Skeletal muscle tissue (tissue), 4 donors: ENCODE results near the gene CXCR6. TPM values are rescaled to one million over a fixed set of nuclear protein-coding genes. Genes with fewer than 3 reads are reported as not detected.

Experiments
- H3K27ac ChIP-seq: one replicate; pipeline ENCODE4 v1.7.0; 2013; ENCODE audit warnings: mild to moderate bottlenecking, low read depth, low read length, inconsistent platforms
- H3K27me3 ChIP-seq, 3 donors: one replicate each; pipeline ENCODE4 v1.7.0; 2013; ENCODE audit warnings: low read length in 3 of 3; ENCODE audit not compliant: control insufficient read depth in 3 of 3, insufficient read depth in 3 of 3
- H3K36me3 ChIP-seq, 3 donors: one replicate each; pipeline ENCODE4 v1.7.0; 2013; ENCODE audit warnings: low read length in 3 of 3; ENCODE audit not compliant: control insufficient read depth in 3 of 3, insufficient read depth in 3 of 3
- H3K4me1 ChIP-seq, 3 donors: one replicate each; pipeline ENCODE4 v1.7.0; 2013; ENCODE audit warnings: low read length in 3 of 3, mild to moderate bottlenecking in 3 of 3; ENCODE audit not compliant: control insufficient read depth in 3 of 3, insufficient read depth in 3 of 3
- H3K4me3 ChIP-seq, 3 donors: one replicate each; pipeline ENCODE4 v1.7.0; 2013; ENCODE audit warnings: low read length in 3 of 3
- H3K9ac ChIP-seq, 3 donors: one replicate each; pipeline ENCODE4 v1.7.0; 2013; ENCODE audit warnings: low read length in 3 of 3, mild to moderate bottlenecking in 3 of 3, moderate library complexity in 2 of 3, low read depth in 1 of 3
- H3K9me3 ChIP-seq, 3 donors: one replicate each; pipeline ENCODE4 v1.7.0; 2013; ENCODE audit warnings: low read length in 3 of 3; ENCODE audit not compliant: control insufficient read depth in 3 of 3
- total RNA-seq: library from RNA; depleted of rRNA; stranded (reverse); fragments of >200 nt; gene quantifications from one replicate; pipeline ENCODE4 v1.2.3, GENCODE V29; 2014
- donor health status: Osteomylitis.

Gene CXCR6
- total RNA-seq, 1 donor from 2014 or later = not detected

DNA sequence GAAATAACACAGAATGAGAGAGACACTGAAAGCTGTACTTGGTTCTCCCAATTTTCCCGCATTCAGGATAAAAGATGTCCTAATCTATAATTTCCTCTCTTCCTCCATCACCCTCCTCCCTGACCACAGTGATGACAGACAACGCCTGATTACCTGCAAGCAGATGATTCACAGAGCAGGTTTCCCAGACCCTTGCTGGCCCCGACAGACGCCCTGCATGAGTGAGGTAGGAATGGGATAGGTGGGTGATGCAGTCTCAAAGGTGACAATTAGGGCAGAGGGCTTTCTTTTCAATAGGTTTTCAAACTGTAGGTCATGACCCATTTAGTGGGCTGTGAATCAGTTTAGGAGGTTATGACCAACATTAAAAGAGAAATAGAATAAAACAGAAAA, 5.2 kb upstream of the CXCR6 start:
- Histone ChIP-seq H3K4me1 (peaks cover 14 to 40% (median 36%) of the 10 kb centered on the region in 3 donors), H3K9me3 (no peaks in the 10 kb centered on the region), H3K9ac (no peak overlapping the region), H3K27ac (no peak overlapping the region), H3K36me3 (peaks cover 49 to 66% (median 56%) of the 10 kb centered on the region in 3 donors), H3K4me3 (no peak overlapping the region), H3K27me3 (no peaks in the 10 kb centered on the region)

- Histone ChIP-seq H3K27me3 (no peaks in the 10 kb centered on the region), H3K9ac (peak overlapping the region in 1 of 3 donors; percentile 69), H3K27ac (no peak overlapping the region), H3K9me3 (no peaks in the 10 kb centered on the region), H3K36me3 (peaks cover 43 to 63% (median 50%) of the 10 kb centered on the region in 3 donors), H3K4me1 (peaks cover 14 to 42% (median 37%) of the 10 kb centered on the region in 3 donors), H3K4me3 (no peak overlapping the region)
Measured at GRCh38 chr3:45938864-45939263, 4.4 kb upstream of the CXCR6 start.

DNA sequence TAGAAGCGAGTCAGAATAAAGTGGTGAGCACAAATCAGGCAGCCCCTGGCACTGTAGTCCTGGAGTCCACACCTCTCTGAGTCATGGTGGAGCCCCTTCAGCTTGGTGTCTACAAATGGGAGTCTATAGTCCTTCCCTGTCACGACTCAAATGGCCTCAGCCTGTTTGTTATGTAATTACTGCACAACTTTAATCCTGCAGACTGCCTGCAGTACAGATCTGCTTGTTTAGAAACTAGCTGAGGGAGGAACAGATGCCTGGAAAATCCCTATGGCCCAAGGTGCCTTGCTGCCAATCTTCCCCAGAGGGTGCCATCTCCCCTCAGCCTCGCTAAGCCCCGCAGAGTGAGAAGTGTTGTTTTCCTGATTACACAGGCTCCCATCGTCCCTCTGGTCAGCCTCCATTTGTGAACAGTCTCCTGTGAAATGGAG, 3.9 kb upstream of the CXCR6 start:
- Histone ChIP-seq H3K27ac (no peak overlapping the region), H3K27me3 (no peaks in the 10 kb centered on the region), H3K4me1 (peaks cover 14 to 42% (median 37%) of the 10 kb centered on the region in 3 donors), H3K4me3 (no peak overlapping the region), H3K9me3 (no peaks in the 10 kb centered on the region), H3K36me3 (peaks cover 38 to 58% (median 46%) of the 10 kb centered on the region in 3 donors), H3K9ac (peak overlapping the region in 1 of 3 donors; percentile 69)

GRCh38 chr3:45940004-45940780, 3.1 kb upstream of the CXCR6 start:
- Histone ChIP-seq H3K27me3 (no peaks in the 10 kb centered on the region), H3K36me3 (peaks cover 33 to 55% (median 40%) of the 10 kb centered on the region in 3 donors), H3K9me3 (no peaks in the 10 kb centered on the region), H3K4me1 (peaks cover 18 to 49% (median 41%) of the 10 kb centered on the region in 3 donors), H3K4me3 (no peak overlapping the region), H3K27ac (no peak overlapping the region), H3K9ac (peak overlapping the region in 1 of 3 donors; percentile 69)

DNA sequence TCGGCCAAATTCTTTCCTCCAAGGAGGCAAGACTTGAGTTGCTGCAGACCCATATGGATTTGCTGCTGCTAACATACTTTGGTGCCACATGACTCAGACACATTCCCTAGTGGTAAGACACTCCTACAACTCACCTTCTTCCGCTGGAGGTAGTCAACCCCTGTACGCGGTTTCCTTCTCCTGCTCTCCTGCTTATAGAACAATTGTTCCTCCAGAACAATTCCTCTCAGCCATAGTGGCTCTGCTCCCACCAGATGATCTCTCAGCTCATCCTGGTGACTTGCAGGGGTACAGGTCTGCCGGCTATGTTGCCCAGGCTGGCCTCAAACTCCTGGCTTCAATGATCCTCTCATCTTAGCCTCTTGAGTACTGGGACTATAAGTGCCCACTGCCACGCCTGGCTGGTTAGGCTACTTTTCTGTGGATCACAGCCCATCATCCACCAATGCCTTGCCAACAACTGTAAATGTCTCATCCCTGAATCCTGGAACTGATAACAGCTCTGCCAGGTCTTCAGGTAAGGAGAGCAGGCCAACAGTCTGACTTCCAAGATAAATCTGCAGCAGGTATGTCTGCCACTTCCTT, 2.4 kb upstream of the CXCR6 start:
- H3K27ac ChIP-seq = no peak overlapping the region
- H3K9ac ChIP-seq = no peak overlapping the region
- no peaks in the 10 kb centered on the region for H3K27me3 ChIP-seq
- H3K36me3 ChIP-seq = peaks cover 28 to 55% (median 36%) of the 10 kb centered on the region in 3 donors
- H3K4me1 ChIP-seq = peaks cover 18 to 56% (median 48%) of the 10 kb centered on the region in 3 donors
- H3K9me3 ChIP-seq = no peaks in the 10 kb centered on the region
- no peak overlapping the region for H3K4me3 ChIP-seq

DNA sequence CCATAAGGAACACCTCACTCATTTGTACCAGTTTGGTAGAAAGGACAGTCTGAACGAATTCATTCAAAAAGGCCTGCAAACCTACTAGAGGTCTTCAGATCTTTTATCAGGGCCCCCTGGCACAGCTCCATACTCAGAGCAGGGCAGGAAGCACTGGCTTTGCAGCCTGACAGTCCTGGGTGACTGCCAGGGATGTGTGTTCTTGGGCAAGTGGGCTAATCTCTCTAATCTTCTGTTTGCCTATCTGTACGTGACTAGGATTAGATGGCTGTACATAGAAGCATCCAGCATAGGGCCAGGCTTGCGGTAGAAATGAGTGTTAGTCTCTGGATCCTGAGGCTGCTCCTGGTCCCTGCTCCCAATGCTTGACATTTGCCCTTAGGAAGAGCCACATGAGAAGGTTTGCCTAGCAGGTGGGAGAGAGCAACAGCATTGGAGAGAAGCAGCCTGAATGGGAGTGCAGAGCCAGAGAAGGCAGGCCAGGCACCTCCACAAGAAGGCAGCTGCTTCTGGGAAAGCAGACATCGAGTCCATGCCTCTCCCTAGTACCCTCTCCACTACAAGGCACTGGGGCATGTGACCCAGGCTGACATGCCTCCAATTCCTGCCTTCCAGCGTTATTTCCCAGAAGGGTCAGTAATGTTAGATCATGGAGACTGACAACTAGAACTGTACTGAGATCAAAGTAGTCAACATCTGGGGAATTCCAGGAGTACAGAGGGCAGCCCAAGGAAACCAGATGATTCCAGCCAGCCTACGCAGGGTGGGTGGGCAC, 1.0 kb upstream of the CXCR6 start:
- Histone ChIP-seq H3K4me1 (peaks cover 18 to 62% (median 56%) of the 10 kb centered on the region in 3 donors), H3K27ac (no peak overlapping the region), H3K9me3 (no peaks in the 10 kb centered on the region), H3K36me3 (peaks cover 27 to 55% (median 34%) of the 10 kb centered on the region in 3 donors), H3K4me3 (peak overlapping the region in 1 of 3 donors; percentile 7), H3K27me3 (no peaks in the 10 kb centered on the region), H3K9ac (peak overlapping the region in 1 of 3 donors; percentile 18)

- Histone ChIP-seq H3K36me3 (peaks cover 46 to 68% (median 46%) of the 10 kb centered on the region in 3 donors), H3K9me3 (no peaks in the 10 kb centered on the region), H3K4me3 (no peak overlapping the region), H3K9ac (no peak overlapping the region), H3K27me3 (no peaks in the 10 kb centered on the region), H3K27ac (no peak overlapping the region), H3K4me1 (peaks cover 8 to 62% (median 53%) of the 10 kb centered on the region in 3 donors)
Measured at GRCh38 chr3:45944830-45945620, 1.8 kb downstream of the CXCR6 start.

- no peak overlapping the region for H3K27ac ChIP-seq
- peaks cover 56 to 81% (median 58%) of the 10 kb centered on the region in 3 donors for H3K36me3 ChIP-seq
- no peaks in the 10 kb centered on the region for H3K27me3 ChIP-seq
- H3K4me3 ChIP-seq = no peak overlapping the region
- no peaks in the 10 kb centered on the region for H3K9me3 ChIP-seq
- H3K9ac ChIP-seq = no peak overlapping the region
- H3K4me1 ChIP-seq = peaks cover 4 to 54% (median 41%) of the 10 kb centered on the region in 3 donors
Measured at GRCh38 chr3:45946307-45946706, 3.0 kb downstream of the CXCR6 start.

GRCh38 chr3:45946875-45947274, 3.6 kb downstream of the CXCR6 start:
- Histone ChIP-seq H3K27me3 (no peaks in the 10 kb centered on the region), H3K9me3 (no peaks in the 10 kb centered on the region)

More at GRCh38 chr3:45946875-45947274, 3.6 kb downstream of the CXCR6 start:
- H3K36me3 ChIP-seq = peaks cover 62 to 86% (median 64%) of the 10 kb centered on the region in 3 donors
- no peak overlapping the region for H3K27ac ChIP-seq
- no peak overlapping the region for H3K4me3 ChIP-seq
- no peak overlapping the region for H3K9ac ChIP-seq
- peaks cover 4 to 50% (median 41%) of the 10 kb centered on the region in 3 donors for H3K4me1 ChIP-seq
